ENCODE results near the gene WDR53.
"Not testable (repeated sequence)": the region's sequence is repeated elsewhere in the genome, so short reads cannot be mapped to it uniquely, and the experiment has no call there.

The WDR53 gene

DNA sequence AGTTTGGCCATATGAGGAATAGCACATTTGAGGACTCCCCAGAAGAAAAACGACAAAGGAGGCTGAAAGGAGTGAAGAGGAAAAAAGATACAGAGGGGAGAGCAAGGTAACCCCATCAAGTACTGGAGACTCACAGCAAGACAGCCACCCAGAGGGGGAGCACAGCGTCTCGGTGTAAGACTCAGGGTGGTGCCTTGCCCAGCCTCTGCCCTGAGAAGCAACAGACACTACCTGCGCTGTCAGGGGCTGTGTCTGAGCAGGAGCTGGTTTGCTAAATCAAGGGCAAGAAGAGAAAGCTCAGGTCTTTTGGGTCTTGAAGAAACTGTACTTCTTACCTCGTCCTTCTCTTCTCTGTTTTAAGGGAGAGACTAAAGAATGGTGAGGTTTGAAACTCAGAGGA, 28.0 kb upstream of the WDR53 start:
- H3K36me3 ChIP-seq: no peaks in the 10 kb centered on the region
- H3K27me3 ChIP-seq (ENCODE audit: insufficient read depth, low read depth, severe bottlenecking): no peaks in the 10 kb centered on the region
- no peak overlapping the region for H3K4me3 ChIP-seq (ENCODE audit: low read depth, low read length)
- DNase-seq: no peak
- TF ChIP-seq, protein P1, sequence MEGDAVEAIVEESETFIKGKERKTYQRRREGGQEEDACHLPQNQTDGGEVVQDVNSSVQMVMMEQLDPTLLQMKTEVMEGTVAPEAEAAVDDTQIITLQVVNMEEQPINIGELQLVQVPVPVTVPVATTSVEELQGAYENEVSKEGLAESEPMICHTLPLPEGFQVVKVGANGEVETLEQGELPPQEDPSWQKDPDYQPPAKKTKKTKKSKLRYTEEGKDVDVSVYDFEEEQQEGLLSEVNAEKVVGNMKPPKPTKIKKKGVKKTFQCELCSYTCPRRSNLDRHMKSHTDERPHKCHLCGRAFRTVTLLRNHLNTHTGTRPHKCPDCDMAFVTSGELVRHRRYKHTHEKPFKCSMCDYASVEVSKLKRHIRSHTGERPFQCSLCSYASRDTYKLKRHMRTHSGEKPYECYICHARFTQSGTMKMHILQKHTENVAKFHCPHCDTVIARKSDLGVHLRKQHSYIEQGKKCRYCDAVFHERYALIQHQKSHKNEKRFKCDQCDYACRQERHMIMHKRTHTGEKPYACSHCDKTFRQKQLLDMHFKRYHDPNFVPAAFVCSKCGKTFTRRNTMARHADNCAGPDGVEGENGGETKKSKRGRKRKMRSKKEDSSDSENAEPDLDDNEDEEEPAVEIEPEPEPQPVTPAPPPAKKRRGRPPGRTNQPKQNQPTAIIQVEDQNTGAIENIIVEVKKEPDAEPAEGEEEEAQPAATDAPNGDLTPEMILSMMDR (IDR thresholded peaks at IDR 0.05; ENCODE audit: low read depth, low read length): no peak
- H3K27ac ChIP-seq: no peak overlapping the region
- H3K9me3 ChIP-seq (ENCODE audit: severe bottlenecking): no peaks in the 10 kb centered on the region

GRCh38 chr3:196590279-196590678, 21.9 kb upstream of the WDR53 start:
- H3K27me3 ChIP-seq (ENCODE audit: insufficient read depth, low read depth, severe bottlenecking): no peaks in the 10 kb centered on the region
- H3K4me3 ChIP-seq (ENCODE audit: low read depth, low read length): no peak overlapping the region; the same call in 1 of the 2 replicates
- no peak overlapping the region for H3K27ac ChIP-seq
- no peaks in the 10 kb centered on the region for H3K36me3 ChIP-seq
- no peaks in the 10 kb centered on the region for H3K9me3 ChIP-seq (ENCODE audit: severe bottlenecking)
- peak; percentile 21 for DNase-seq
- TF ChIP-seq, protein P1 (IDR thresholded peaks at IDR 0.05; ENCODE audit: low read depth, low read length): no peak

- TF ChIP-seq, protein P1 (IDR thresholded peaks at IDR 0.05; ENCODE audit: low read depth, low read length): no peak
- no peak overlapping the region for H3K4me3 ChIP-seq (ENCODE audit: low read depth, low read length)
- H3K27me3 ChIP-seq (ENCODE audit: insufficient read depth, low read depth, severe bottlenecking): no peaks in the 10 kb centered on the region
- H3K36me3 ChIP-seq: no peaks in the 10 kb centered on the region
- no peak overlapping the region for H3K27ac ChIP-seq
- no peaks in the 10 kb centered on the region for H3K9me3 ChIP-seq (ENCODE audit: severe bottlenecking)
- no peak for DNase-seq
Measured at GRCh38 chr3:196585044-196585757, 16.8 kb upstream of the WDR53 start.

DNA sequence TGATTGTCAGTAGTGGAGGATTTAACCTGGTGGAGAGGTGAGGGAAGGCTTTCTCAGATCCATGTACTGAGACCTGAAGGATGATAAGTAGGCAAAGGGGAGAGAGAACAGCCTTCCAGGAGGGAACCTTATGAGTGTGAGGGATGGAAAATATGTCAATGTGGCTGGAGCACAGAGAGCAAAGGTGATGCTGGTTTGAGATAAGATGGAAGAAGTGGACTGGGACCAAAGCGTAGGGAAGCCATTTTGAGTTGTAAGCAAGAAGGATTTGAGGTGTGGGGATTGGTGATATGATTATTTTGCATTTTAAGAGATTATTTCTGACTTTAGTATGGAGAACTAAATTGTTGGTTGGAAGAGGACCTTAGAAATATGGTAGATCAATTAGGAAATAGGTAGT, 4.0 kb upstream of the WDR53 start:
- H3K4me3 ChIP-seq (ENCODE audit: low read depth, low read length): no peak overlapping the region
- no peak overlapping the region for H3K27ac ChIP-seq

DNA sequence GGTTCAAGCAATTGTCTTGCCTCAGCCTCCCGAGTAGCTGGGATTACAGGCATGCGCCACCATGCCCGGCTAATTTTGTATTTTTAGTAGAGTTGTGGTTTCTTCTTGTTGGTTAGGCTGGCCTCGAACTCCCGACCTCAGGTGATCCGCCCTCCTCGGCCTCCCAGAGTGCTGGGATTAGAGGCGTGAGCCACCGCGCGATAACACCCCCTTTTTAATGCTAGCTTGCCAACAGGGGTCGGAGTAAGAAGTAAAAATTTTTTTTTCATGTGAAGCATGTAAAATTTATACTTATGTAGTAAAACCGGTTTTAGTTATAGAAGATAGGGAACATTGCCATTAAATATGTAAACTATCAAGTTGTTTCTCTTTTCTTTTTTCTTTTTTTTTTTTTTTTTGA, 2.0 kb upstream of the WDR53 start:
- H3K4me3 ChIP-seq (ENCODE audit: low read depth, low read length); DNase-seq; H3K9me3 ChIP-seq (ENCODE audit: severe bottlenecking); H3K27ac ChIP-seq; H3K27me3 ChIP-seq (ENCODE audit: insufficient read depth, low read depth, severe bottlenecking); H3K36me3 ChIP-seq: not testable (repeated sequence)

More for the DNA sequence above, 4.0 kb upstream of the WDR53 start:
- TF ChIP-seq, protein P1 (IDR thresholded peaks at IDR 0.05; ENCODE audit: low read depth, low read length): no peak
- Histone ChIP-seq H3K36me3 (no peaks in the 10 kb centered on the region), H3K27me3 (ENCODE audit: insufficient read depth, low read depth, severe bottlenecking) (no peaks in the 10 kb centered on the region), H3K9me3 (ENCODE audit: severe bottlenecking) (no peaks in the 10 kb centered on the region)
- no peak for DNase-seq

- Histone ChIP-seq H3K27me3 (ENCODE audit: insufficient read depth, low read depth, severe bottlenecking) (no peaks in the 10 kb centered on the region), H3K9me3 (ENCODE audit: severe bottlenecking) (no peaks in the 10 kb centered on the region), H3K27ac (peak overlapping the region; percentile 57), H3K36me3 (no peaks in the 10 kb centered on the region; the same call in 1 of the 2 replicates), H3K4me3 (ENCODE audit: low read depth, low read length) (peak overlapping the region; percentile 87)
- peak; percentile 10 for DNase-seq
- TF ChIP-seq, protein P1 (IDR thresholded peaks at IDR 0.05; ENCODE audit: low read depth, low read length): no peak
Measured at GRCh38 chr3:196569003-196569516, 706 bp upstream of the WDR53 start.
